GM19438 (cell line): Measurements from ENCODE around the gene HLA-A.
"Not testable (repeated sequence)": the region's sequence is repeated elsewhere in the genome, so short reads cannot be mapped to it uniquely, and the experiment has no call there.

ENCODE experiments used
- ATAC-seq: cut with Tn5 transposase; IDR thresholded peaks from one replicate; pipeline ENCODE4 v1.9.1; 2021; ENCODE audit warnings: low read depth; ENCODE audit not compliant: unreplicated experiment

The HLA-A gene

DNA sequence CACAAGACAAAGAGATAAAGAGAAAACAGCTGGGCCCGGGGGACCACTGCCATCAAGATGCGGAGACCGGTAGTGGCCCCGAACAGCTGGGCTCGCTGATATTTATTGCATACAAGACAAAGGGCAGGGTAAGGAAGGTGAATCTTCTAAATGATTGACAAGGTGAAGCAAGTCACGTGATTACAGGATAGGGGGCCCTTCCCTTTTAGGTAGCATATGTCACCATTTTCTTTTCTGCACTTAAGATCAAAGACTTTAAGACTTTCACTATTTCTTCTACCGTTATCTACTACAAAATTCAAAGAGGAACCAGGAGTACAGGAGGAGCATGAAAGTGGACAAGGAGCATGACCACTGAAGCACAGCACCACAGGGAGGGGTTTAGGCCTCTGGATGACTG is 12.3 kb upstream of the HLA-A start:
- ATAC-seq = not testable (repeated sequence)

DNA sequence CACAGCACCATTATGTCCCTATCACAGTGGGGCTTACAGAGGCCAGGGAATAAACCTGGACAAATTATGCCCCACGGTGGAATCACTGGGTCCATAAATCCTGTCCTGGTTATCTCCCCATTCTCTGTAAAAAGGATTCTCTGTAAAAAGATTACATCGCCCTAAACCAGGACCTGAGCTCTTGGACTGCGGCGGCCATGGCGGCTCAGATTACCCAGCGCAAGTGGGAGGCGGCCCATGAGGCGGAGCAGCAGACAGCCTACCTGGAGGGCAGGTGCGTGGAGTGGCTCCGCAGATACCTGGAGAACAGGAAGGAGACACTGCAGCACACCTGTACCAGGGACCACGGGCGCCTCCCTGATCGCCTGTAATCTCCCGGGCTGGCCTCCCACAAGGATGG is 8.4 kb upstream of the HLA-A start:
- ATAC-seq = no peak

DNA sequence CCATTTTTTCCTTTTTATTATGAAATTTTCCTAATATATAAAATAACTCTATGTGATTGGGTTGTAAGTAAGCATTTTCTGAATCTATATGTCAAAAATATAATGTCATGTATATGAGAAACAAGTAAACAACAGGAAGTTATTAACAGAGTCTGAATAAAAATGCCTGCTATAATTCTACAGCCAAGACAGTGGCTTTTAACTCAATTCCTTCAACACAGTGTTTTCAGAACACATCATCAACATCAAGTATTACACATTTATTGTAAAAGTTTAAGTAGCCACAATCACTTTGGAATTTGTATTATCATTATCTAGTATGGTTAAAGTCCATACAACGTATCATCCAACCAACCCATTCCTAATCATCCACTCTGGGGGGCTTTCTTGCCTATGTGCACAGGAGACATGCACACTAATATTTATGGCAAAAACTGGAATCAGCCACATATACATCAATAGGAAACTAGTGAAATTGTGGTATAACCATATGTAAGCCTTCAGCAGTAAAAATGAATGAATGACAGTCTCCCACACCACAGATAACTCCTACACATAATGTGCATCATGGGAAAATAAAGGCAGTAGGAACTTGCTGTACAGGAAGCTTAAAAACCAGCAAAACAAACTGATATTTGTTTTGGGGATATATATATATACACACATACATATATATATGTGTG is 6.9 kb upstream of the HLA-A start:
- ATAC-seq = no peak

DNA sequence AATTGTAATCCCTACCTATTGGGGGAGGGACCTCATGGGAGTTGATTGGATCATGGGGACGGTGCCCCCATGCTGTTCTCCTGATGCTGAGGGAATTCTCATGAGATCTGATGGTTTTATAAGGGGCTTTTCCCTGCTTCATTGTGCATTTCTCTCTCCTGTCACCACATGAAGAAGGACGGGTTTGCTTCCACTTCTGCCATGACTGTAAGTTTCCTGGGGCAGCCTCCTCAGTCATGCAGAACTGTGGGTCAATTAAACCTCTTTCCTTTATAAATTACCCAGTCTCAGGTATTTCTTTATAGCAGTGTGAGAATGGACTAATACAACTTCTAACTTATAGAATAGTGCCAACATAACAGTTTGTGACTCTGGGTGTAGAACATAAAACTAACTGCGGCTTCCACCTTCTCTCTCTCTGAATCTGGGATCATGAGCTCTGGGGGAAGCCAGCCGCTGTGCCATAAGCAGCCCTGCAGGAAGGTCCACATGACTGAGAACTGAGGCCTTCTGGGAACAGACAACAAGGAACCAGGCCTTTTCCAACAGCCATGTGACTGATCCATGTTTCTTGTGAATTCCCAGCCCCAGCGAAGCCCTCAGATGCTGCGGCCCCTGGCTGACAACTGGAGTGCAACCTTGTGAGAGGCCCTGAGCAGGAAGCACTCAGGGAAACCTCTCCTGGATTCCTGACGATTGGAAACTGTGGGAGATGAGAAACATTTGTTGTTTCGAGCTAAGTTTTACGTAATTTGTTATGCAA is 3.4 kb upstream of the HLA-A start:
- no peak for ATAC-seq

DNA sequence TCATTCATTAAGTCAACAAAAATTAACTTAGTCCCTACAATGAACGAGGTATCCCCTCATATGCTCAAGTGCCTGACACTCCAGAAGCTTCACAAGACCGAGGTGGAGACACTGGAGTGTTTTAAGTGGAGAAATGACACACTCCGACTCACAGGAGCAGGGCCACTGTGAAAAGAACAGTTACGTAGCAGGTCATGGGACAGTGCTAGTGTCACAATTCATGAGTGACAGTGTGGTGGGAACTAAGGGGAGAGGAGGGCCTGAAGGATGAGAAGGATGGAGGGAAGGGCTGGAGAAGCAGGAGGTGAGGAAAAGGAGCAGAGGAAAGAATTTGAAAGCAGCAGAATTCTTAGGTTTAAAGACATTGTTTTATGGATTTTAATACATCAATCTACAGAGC is 1.3 kb upstream of the HLA-A start:
- ATAC-seq = no peak

DNA sequence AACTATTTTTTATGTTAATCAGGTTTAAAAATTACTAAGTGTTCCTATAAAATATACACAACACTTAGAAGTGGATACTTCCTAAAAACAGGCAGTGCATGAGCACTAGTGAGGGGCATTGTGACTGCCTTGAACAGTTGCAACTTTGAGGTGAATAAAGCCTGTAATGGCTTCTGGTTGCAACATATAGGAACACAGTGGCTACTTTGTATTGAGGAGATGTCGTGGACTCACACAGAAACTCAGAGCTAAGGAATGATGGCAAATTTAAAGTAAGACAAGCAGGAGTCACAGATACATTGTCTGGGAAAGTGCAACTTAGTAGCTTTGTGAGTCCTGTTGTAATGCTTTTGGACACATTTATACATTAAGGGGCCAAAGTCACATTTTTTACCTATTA is 861 bp upstream of the HLA-A start:
- no peak for ATAC-seq

DNA sequence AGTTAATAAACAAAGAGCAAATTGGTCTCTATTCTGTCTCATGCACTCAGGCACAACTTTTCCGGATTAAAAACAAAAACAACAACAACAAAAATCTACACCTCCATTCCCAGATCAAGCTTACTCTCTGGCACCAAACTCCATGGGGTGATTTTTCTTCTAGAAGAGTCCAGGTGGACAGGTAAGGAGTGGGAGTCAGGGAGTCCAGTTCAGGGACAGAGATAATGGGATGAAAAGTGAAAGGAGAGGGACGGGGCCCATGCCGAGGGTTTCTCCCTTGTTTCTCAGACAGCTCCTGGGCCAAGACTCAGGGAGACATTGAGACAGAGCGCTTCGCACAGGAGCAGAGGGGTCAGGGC is 437 bp upstream of the HLA-A start:
- no peak for ATAC-seq

DNA sequence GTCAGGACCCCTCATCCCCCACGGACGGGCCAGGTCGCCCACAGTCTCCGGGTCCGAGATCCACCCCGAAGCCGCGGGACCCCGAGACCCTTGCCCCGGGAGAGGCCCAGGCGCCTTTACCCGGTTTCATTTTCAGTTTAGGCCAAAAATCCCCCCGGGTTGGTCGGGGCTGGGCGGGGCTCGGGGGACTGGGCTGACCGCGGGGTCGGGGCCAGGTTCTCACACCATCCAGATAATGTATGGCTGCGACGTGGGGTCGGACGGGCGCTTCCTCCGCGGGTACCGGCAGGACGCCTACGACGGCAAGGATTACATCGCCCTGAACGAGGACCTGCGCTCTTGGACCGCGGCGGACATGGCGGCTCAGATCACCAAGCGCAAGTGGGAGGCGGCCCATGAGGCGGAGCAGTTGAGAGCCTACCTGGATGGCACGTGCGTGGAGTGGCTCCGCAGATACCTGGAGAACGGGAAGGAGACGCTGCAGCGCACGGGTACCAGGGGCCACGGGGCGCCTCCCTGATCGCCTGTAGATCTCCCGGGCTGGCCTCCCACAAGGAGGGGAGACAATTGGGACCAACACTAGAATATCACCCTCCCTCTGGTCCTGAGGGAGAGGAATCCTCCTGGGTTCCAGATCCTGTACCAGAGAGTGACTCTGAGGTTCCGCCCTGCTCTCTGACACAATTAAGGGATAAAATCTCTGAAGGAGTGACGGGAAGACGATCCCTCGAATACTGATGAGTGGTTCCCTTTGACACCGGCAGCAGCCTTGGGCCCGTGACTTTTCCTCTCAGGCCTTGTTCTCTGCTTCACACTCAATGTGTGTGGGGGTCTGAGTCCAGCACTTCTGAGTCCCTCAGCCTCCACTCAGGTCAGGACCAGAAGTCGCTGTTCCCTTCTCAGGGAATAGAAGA is 978 bp downstream of the HLA-A start:
- ATAC-seq = no peak

DNA sequence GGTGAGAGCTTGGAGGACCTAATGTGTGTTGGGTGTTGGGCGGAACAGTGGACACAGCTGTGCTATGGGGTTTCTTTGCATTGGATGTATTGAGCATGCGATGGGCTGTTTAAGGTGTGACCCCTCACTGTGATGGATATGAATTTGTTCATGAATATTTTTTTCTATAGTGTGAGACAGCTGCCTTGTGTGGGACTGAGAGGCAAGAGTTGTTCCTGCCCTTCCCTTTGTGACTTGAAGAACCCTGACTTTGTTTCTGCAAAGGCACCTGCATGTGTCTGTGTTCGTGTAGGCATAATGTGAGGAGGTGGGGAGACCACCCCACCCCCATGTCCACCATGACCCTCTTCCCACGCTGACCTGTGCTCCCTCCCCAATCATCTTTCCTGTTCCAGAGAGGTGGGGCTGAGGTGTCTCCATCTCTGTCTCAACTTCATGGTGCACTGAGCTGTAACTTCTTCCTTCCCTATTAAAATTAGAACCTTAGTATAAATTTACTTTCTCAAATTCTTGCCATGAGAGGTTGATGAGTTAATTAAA is 3.0 kb downstream of the HLA-A start:
- no peak for ATAC-seq

DNA sequence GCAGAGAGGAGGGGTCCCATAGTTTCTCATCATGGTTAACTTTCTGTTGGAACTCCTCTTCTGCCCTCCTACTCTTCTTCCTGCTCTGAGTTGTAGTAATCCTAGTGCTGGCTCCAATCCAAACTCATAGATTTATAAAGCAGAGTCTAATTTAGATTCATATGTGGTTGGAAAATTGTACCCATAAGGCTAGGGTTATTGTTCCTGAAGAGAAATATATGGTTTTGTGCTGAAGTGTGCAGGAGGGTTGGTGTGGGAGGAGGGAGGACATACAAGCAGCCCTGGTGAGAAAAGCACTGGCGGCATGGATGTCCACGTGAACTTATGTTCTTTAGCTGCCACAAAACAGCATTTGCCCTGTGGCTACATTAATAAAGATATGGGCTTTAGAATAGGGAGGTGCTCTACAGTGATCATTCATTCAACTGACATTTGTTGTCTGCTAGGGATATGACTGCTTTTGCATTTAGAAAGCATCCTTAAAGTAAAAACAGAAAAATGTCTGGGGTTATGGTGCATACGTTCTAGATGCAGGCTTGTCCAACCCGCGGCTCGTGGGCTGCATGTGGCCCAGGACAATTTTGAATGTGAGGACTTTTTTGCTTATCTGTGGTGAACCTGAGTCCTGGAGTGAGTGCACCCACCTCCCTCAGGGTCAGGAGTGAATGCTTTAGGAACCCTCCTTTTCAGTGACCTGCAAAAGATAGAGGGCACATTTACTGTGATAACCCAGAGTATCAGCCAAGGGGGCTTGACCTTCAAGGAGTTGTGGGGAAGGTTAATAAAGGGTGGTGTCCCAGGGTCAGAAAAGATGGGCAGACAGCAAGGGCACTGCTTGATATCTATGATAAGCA is 4.1 kb downstream of the HLA-A start:
- ATAC-seq = no peak

DNA sequence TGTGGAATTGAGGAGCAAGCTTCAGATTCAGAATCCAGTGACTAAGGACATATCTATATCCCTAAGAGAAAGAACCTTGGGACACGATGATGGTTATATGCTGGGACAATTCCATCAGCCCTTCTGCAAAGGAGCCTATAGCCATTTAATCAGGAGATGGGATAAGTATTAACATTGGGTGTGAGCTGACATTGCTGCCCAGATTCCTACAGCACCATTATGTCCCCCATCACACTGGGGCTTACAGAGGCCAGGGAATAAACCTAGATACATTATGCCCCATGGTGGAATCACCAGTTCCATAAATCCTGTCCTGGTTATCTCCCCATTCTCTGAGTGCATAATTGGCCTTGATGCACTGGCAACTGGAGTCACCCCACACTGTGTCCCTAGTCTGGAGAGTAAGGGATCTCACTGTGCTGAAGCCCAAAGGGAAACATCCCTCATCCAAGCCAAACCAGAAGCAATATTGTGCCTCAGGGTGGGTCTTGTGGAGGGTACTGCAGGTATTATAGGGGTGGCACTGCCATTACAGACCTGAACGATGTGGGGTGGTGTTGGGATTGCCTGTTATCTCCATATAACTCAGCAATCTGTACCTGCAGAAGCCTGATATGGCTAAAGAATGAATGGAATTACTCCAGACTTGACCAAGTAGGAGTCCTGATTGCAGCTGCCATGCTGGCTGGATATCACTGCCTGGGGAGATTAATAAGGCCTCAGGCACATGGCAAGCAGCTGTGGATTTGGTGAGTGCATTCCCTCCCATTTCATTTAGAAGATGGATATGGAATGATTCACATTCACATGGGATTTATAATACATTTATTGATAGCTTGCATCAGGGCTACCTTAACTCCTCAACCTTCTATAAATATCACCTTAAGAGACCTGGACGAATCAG is 5.0 kb downstream of the HLA-A start:
- no peak for ATAC-seq

DNA sequence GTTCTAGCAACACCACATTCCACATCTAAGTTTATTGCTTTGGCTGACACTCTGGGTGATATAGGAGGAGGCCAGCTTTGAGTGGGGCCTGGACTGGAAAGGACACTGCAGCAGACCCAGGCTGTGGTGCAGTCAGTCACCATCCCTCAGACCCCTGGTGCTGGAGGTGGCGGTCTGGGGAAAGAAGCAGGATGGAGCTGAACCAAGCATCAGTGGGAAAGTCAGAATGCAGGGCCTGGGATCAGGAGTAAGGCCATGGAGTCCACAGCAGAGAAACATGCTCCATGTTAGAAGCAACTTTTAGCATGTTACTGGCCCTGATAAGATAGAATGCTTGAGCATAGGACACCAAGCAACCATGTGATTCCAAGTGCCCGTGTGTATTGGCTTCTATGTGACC is 5.9 kb downstream of the HLA-A start:
- ATAC-seq = no peak

DNA sequence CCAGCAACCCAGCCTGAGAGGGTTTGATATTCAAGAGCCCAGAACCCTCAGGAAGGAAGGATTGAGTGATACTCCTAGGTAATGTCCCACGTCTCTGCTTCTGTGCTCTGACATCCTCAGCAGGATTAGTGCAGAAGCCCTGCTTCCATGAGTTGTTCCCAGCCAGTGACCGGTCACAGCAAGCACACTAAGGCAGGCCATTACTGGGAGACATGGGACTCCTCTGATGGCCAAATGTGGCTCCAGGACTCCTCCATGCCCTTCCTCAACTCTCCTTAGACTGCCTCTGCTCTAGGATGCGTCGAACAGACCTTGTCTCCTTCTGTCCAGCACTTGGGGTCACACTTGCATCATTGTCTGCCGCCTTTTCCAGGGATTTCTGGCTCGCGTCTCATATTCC is 7.6 kb downstream of the HLA-A start:
- ATAC-seq = no peak

DNA sequence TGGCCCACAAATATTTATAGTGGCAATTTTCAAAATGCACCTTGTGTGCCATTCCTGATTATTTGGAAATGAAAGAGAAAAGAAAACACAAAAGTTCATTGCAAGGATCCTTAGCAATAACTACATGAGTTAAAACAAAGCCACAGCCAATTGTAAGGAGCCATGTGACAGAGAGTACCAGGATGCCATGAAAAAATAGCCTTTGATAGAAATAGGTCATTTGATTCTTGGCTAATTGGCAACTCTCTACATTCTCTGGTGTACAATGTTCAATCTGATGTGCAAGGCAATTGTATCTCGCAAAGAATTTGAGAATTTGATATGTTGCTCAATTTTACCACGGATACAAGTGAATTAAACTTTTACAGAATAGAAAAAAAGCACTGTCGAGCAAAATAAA is 9.6 kb downstream of the HLA-A start:
- no peak for ATAC-seq

DNA sequence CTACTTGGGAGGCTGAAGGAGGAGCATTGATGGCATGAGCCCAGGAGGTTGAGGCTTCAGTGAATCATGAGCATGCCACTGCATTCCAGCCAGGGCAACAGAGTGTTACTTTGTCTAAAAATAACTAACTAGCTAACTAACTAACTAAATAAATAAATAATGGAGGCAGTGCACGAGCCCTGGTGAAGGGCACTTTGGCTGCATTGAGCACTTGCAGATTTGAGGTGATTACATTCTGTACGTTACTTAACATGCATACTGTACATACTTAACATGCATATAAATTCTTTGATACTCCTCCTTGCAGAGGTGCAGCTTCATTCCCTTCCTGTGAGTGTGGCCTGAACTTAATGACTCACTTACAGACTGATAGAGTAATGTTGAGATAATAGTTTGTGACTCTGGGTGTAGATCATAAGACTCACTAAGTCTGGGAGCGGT is 10.7 kb downstream of the HLA-A start:
- ATAC-seq = no peak

DNA sequence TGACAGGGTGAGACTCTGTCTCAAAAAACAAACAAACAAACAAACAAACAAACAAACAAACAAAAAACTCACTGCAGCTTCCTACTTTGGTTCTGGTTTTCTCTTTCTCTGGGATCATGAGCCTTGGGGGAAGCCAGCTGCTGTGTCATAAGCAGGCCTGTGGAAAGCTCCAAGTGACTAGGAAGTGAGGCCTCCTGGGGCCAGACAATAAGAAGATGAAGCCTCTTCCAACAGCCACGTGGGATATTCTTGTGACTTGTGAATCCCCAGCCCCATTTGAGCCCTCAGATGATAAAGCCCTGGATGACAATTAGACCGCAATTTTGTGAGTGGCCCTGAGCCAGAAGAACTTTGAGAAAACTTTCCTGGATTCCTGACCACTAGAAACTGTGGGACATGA is 11.4 kb downstream of the HLA-A start:
- no peak for ATAC-seq

DNA sequence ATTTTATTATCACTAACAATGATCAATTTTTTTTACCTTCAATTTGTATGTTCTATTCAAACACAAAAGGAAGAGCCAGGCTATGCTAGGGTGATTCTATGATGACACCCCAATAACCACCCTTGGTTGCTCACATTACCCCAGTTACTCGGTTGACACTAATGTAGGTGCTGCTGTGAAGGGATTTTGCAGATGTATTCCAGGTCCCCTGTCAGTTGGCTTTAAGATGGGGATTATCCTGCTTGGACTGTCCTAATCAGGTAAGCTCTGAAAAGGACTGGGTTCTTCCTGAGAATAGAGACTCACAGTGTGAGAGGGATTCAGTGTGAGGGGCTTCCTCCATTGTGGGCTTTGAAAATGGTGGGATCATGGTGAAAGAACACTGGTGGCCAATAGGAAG is 11.9 kb downstream of the HLA-A start:
- no peak for ATAC-seq

DNA sequence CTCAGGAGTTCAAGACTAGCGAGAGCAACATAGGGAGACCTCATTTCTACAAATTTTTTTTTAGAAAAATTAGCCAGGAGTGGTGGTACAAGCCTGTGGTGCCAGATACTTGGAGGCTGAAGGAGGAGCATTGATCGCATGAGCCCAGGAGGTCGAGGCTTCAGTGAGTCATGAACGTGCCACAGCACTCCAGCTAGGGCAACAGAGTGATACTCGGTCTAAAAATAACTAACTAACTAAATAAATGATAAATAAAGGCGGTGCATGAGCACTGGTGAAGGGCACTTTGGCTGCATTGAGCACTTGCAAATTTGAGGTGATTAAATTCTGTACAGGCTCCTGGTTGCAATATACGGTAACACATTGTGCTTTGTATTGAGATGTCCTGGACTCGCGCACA is 13.5 kb downstream of the HLA-A start:
- no peak for ATAC-seq

DNA sequence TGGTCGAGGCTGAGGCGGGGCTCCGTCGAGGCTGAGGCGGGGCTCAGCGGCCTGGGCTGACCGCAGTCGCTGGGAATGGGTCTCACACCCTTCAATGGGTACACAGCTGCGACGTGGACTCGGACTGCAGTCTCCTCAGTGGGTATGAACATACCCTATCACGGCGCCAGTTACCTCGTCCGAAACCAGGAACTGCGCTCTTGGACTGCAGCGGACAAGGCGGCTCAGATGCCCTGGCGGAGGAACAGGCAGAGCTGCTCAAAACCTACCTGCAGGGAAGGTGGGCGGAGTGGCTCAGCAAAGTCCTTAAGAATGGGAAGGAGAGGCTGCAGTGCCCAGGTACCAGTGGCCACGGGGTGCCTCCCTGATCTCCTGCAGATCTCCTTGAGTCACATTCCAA is 14.2 kb downstream of the HLA-A start:
- no peak for ATAC-seq
